NCI-H1694 treated with DMSO at 0.1 percent for 48 hours (cell line): ENCODE measurements around the gene UNKL.
"Not testable (repeated sequence)": the region's sequence is repeated elsewhere in the genome, so short reads cannot be mapped to it uniquely, and the experiment has no call there.

Source experiments
- DNase-seq: peaks from one replicate; lab custom pipeline; 2025; lab: John Stamatoyannopoulos, UW

The UNKL gene

DNA sequence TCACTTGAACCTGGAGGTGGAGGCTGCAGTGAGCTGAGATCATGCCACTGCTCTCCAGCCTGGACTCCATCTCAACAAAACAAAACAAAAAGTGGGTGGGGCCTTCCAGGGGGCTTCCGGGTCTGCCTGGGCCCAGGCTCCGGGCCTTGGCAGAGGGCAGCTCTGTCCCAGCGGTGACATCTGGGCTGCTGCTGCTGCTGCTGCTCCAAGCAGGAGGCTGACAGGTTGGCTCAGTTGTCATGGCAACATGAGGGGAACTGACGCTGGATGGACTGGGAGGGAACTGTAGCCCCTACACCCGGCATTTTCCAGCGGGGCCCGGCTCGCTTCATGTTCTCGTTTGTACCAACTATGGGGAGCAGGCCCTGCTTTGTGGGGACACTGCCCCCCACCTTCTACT is 77.0 kb downstream of the UNKL start:
- DNase-seq: no peak

DNA sequence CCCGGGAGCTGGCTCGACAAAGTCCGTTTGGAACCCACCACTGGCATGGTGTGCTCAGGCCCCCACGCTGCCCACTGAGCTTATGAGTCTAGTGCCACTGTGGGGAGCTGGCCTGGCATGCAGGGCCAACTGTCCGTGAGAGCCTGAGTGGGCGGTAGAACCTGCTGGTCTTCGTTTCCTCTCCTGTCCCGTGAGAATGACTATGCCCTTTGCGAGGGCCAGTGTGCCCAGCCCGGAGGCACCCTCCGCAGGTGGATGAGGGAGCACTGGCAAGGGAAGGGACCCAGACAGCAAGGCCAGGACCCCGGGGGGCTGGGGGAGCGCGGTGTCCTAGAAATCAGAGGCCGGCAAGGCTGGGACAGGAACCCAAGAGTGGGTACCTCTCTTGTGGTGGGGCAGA is 77.9 kb downstream of the UNKL start:
- DNase-seq: no peak

DNA sequence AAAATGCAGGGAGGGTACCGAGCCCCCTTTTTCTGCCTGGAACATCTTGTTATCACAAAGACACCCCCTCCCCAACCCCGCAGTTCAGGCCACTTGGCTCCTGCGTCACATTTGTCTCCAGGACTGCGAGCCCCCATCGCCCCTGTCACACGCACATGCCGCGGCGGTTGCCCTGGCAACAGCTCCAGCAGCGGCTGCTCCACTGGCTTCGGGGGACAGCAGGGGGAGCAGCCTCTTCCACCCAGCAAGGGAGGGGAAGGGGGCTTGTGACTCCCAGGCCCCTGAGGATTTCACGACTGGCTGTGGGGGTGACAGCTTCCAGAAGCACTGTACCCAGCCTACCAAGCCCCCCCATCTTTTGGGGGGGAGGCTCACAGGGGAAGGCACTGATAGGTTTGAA is 78.5 kb downstream of the UNKL start:
- DNase-seq: no peak

DNA sequence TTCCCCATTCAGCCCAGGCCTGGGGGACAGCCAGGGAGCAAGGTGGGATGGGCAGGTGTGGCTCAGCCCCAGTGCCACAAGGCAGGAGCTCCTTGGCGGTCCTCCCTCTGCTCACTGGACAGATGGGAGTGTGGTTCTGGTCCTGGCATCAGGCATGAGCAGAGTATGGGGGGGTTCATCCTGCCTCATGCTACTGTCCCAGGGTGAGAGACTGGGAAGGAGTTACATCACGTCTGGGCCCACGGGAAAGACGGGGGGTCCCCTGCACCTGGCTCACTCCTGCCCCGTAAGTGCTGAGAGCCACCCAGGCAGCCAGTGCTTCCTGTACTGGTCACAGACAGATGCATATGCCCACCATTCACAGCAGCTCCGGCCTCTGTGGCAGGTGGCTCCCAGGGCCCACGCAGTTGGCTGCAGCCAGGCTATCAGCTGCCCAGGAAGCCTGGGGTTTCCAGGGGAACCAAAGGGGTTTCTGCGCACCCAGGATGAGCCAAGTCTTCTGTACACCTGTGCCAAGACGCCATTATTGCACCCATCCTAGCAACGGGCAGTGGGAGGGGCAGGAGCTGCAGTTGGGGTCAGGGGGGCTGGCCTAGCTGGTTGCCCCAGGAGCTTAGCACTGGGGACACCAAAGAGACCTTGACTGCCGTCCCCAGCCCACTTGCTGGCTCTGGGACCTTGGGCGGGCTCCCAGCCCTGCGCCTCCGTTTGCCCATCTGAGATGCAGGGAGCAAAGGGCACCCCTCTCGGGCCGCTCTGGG is 79.1 kb downstream of the UNKL start:
- no peak for DNase-seq

DNA sequence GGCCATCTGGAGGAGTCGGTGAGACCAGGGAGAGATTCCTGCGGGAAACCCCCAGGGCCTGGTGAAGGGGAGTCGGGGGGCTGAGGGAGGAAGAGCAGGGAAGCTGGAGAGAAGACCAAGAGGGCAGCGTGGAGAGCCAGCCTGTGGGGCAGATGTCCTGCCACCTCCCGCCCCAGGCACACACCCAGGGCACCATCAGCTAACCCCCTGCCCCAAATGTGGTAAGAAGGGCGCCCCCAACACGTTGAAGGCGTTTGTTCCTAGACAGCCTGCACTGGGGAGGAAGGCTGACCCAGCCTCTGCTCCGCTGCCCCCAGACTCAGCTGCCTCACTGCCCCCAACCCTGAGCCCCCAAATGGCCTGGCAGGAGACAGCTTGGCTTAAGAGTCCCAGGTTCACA is 79.8 kb downstream of the UNKL start:
- no peak for DNase-seq

DNA sequence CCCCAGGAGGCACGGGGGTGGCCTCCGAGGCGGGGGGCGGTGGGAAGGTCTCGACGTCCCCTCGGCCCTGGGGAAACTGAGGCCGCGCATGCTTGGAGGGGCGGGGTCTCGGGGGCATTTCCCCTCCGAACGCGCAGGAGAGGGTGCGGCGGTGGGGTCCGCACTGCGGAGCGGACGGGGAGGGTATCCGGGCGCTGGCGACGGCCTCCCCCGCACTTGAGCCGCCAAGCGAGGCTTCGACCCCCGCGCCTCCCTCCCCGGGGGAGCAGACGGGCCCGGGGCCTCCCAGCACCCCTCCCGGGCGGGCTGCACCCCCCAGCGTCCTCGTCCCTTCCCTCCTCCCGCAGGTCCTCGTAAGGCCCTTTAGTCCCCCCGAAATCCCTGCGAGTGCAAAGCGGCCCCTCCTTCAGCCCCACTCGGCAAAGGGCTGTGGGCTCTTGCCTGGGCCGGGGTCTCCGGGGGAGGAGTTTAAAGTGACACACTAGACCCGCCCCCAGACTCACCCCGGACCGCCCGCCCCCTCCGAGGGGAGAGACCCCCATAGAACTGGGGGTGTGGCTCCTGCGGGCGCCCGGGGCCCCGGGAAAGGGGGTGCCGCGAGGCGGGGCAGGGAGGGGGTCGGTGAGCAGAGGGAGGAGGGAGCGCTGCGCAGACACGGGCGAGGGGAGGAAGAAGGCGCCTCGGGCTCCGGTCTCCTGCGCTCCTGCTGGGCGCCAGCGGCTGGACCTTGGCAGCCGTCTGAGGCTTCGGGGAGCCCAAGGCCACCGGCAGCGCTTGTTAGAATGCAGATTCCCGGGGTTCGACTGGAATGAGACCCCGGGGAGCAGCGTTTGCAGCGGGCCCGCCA is 80.4 kb downstream of the UNKL start:
- no peak for DNase-seq

DNA sequence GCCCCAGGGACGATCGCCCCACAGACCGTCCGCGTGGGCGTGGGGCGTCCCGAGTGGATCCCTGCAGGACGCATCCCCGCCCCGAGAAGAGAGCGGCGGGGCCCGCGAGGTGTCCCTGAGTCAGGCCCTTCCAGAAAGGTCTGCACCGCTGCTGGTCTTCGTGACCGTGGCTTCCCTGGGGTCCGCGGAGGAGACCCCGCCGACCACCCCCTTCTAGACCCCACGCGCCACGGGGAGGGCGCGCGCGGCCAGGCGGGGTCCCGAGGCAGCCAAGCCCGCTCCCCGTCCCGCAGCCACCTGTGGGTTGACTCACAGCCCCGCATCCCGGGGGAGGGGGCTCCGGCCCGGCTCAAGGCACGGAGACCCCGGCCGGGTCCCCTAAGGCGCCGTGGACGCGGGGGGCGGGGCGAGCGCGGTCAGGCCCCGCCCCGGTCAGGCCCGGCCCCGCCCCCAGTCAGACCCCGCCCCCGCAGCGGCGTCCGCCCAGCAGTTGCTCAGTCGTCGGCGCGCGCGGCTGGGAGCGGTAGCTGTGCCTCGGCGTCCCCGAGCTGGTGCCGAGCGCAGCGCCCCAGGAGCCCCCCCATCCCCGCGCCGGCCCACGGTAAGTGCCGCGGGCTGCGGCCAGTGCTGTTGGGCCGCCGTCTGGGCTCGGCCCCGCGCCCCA is 81.2 kb downstream of the UNKL start, which contains the start of gene BAIAP3:
Gene BAIAP3 (plus strand): TSS at position 497 of the 664 bp plus-strand sequence. CDS start 4,905 bp downstream, outside the sequence.
- DNase-seq: no peak

DNA sequence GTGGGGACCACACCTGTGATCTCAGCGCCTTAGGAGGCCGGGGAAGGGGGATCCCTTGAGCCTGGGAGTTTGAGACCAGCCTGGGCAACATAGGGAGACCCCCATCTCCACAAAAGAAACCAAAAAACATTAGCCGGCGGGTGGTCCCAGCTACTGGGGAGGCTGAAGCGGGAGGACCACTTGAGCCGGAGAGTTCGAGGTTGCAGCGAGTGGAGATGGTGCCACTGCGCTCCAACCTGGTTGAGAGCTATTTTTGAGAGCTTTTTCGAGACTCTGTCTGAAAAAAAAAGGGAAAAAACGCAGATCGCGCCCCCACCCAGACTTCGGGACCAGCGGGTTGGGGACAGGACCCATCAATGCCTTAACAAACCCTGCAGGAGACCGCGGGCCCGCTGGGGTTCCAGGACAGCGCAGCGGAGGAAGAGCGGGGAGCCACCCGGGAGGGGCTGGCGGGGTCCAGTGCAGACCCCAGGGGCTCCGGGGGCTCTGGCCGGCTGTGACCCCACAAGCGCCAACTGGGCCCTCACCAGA is 81.8 kb downstream of the UNKL start:
- no peak for DNase-seq

GRCh38 chr16:1331712-1332617 is 82.5 kb downstream of the UNKL start:
- DNase-seq: no peak

DNA sequence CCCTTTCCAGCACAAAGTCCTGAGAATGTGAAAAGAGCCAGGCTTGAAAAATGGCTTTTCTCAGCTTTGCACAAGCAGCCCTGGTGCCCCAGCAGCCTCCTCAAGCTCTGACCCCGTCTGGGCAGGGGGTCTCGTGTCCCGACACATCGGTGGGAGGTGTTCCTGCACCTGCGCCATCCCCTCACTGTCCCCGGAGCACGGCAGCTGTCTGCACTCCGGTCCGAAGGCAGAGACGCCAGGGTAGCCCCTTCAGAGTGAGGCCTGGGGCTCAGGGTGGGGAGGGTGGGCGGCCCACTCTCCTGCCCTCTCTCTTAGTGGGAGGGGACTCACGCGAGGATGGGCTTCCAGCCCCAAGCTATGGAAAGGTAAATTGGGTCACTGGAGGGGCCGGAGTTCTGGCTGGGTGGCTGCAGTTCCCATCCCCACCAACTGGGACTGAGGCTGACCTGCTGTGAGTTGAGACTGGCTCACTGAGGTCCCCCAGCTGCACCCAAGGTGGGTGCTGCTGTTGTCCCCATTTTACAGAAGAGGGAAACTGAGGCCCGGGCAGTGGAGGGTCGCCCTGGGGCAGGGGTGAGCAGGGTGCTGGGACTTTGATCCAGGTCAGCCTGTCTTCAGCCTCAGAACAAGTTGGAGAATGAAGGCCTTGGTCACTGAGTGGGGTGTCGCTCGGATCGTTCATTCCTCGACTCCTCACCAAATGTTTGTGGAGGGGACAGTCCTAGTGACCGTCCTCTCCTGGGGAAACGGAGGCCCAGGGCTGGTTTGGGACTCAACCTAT is 83.4 kb downstream of the UNKL start:
- DNase-seq: no peak

GRCh38 chr16:1330260-1330914 is 84.1 kb downstream of the UNKL start:
- no peak for DNase-seq

- DNase-seq: not testable (repeated sequence)
Measured at GRCh38 chr16:1328961-1329360, 85.5 kb downstream of the UNKL start.

DNA sequence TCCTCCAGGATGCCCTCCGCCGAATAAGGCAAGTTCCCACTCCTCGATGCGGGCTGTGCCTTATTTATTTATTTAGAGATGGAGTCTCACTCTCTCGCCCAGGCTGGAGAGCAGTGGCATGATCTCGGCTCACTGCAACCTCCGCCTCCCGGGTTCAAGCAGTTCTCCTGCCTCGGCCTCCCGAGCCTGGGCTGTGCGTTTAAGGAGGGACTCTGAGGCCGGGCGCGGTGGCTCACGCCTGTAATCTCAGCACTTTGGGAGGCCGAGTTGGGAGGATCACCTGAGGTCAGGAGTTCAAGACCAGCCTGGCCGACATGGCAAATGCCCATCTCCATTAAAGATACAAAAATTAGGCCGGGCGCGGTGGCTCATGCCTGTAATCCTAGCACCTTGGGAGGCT is 86.4 kb downstream of the UNKL start:
- not testable (repeated sequence) for DNase-seq

DNA sequence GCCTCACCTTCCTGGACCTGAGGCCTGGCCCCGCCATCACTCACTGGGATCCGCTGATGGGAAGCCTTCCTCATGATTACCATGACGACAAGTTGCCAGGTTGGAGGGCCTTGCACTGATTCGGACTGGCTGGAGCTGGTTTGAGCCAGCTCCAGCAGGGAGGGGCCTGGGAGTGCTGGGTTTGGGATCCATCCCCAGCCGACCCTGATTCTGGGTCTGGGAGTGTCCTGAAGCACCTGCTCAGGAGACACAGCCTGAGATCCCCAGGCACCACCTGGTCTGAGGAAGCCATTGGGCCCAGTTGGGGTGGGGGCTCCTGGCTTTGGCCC is 86.9 kb downstream of the UNKL start:
- DNase-seq: no peak

- no peak for DNase-seq
Measured at GRCh38 chr16:1326946-1327618, 87.4 kb downstream of the UNKL start.

- DNase-seq: no peak
Measured at GRCh38 chr16:1326391-1326790, 88.1 kb downstream of the UNKL start.

GRCh38 chr16:1325673-1326371 is 88.7 kb downstream of the UNKL start:
- DNase-seq: no peak

DNA sequence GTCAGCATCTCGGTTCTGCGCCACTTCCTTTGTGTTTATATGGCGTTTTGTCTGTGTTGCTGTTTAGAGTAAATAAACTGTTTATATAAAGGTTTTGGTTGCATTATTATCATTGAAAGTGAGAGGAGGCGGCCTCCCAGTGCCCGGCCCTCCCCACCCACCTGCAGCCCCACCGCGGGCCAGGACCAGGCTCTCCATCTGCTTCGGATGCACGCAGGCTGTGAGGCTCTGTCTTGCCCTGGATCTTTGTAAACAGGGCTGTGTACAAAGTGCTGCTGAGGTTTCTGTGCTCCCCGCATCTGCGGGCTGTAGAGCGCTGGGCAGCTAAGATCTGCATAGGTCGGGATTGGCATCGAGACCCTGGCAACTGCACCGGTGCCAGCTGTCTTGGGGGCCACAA is 89.2 kb downstream of the UNKL start:
- DNase-seq: no peak

- DNase-seq: no peak
Measured at GRCh38 chr16:1324286-1324826, 90.1 kb downstream of the UNKL start.
